Measurements from ENCODE around the gene NMRK1. TPM values are rescaled to one million over a fixed set of nuclear protein-coding genes. Genes with fewer than 3 reads are reported as not detected.

Gene NMRK1
- polyA plus RNA-seq, 1 donor from 2014 or later, result 12.9 TPM

- no peaks in the 10 kb centered on the region for H3K36me3 ChIP-seq (ENCODE audit: insufficient read depth, low read length)
- no peak overlapping the region for H3K27ac ChIP-seq (ENCODE audit: low read length)
- H3K9me3 ChIP-seq (ENCODE audit: low read length), result no peaks in the 10 kb centered on the region
- no peak overlapping the region for H3K9ac ChIP-seq (ENCODE audit: low read length)
- H3K9me2 ChIP-seq (ENCODE audit: insufficient read depth, low read length), result no peaks in the 10 kb centered on the region
- H3K79me2 ChIP-seq (replicated peaks; ENCODE audit: insufficient read depth, low read length), result no peaks in the 10 kb centered on the region
- H3K27me3 ChIP-seq (ENCODE audit: insufficient read depth, low read depth, low read length), result no peaks in the 10 kb centered on the region
- no peaks in the 10 kb centered on the region for H4K20me1 ChIP-seq (ENCODE audit: insufficient read depth)
- TF ChIP-seq EP300 (conservative IDR thresholded peaks at IDR 0.05; ENCODE audit: poor library complexity, severe bottlenecking) (no peak), MXI1 (conservative IDR thresholded peaks at IDR 0.05; ENCODE audit: poor library complexity, severe bottlenecking) (no peak), POLR2AphosphoS5 (IDR thresholded peaks at IDR 0.05) (no peak)
- H3K4me3 ChIP-seq (ENCODE audit: low read length), result no peak overlapping the region
- H3F3A ChIP-seq (ENCODE audit: insufficient read depth, low read length, poor library complexity, severe bottlenecking), result no peaks in the 10 kb centered on the region
- H3K4me2 ChIP-seq (ENCODE audit: low read length), result no peak overlapping the region
- no peak overlapping the region for H2AFZ ChIP-seq (ENCODE audit: low read depth, low read length)
Observed at GRCh38 chr9:75067894-75068293, 20.1 kb downstream of the NMRK1 start.

GRCh38 chr9:75065510-75065909, 22.4 kb downstream of the NMRK1 start:
- Histone ChIP-seq H3K9ac (ENCODE audit: low read length) (no peak overlapping the region), H3K36me3 (ENCODE audit: insufficient read depth, low read length) (no peaks in the 10 kb centered on the region), H2AFZ (ENCODE audit: low read depth, low read length) (no peak overlapping the region), H4K20me1 (ENCODE audit: insufficient read depth) (no peaks in the 10 kb centered on the region), H3K27me3 (ENCODE audit: insufficient read depth, low read depth, low read length) (no peaks in the 10 kb centered on the region), H3K4me3 (ENCODE audit: low read length) (no peak overlapping the region), H3K9me3 (ENCODE audit: low read length) (no peaks in the 10 kb centered on the region), H3K9me2 (ENCODE audit: insufficient read depth, low read length) (no peaks in the 10 kb centered on the region), H3K27ac (ENCODE audit: low read length) (no peak overlapping the region), H3K4me2 (ENCODE audit: low read length) (no peak overlapping the region), H3K79me2 (replicated peaks; ENCODE audit: insufficient read depth, low read length) (no peaks in the 10 kb centered on the region), H3F3A (ENCODE audit: insufficient read depth, low read length, poor library complexity, severe bottlenecking) (no peaks in the 10 kb centered on the region)
- TF ChIP-seq RAD21 (conservative IDR thresholded peaks at IDR 0.05) (no peak), TAF1 (IDR thresholded peaks at IDR 0.05; ENCODE audit: low read depth) (no peak), SMC3 (conservative IDR thresholded peaks at IDR 0.05; ENCODE audit: poor library complexity) (no peak), MXI1 (conservative IDR thresholded peaks at IDR 0.05; ENCODE audit: poor library complexity, severe bottlenecking) (no peak), EZH2 (IDR thresholded peaks at IDR 0.05; ENCODE audit: borderline replicate concordance, insufficient read depth, low read length, poor library complexity, severe bottlenecking) (no peak), REST (IDR thresholded peaks at IDR 0.05; ENCODE audit: borderline replicate concordance) (no peak), EP300 (conservative IDR thresholded peaks at IDR 0.05; ENCODE audit: poor library complexity, severe bottlenecking) (no peak), CTCF (IDR thresholded peaks at IDR 0.05; ENCODE audit: poor library complexity, severe bottlenecking) (no peak), POLR2AphosphoS5 (IDR thresholded peaks at IDR 0.05) (no peak)
